ENCODE measurements around the gene CDKL1.

Gene CDKL1

GRCh38 chr14:50303744-50304471, 92.8 kb downstream of the CDKL1 start:
- H3K36me3 ChIP-seq (ENCODE audit: control insufficient read depth in 2 of 2, insufficient read depth in 1 of 2, low read length in 2 of 2), result peaks cover 21 to 30% of the 10 kb centered on the region in 2 experiments
- H3K27ac ChIP-seq (ENCODE audit: extremely low read depth, low read depth, low read length), result no peak overlapping the region
- ChIA-PET POLR2A (no interaction called here), CTCF (no interaction called here)
- no peaks in the 10 kb centered on the region for H3K9me3 ChIP-seq (ENCODE audit: control insufficient read depth, insufficient read depth, low read depth, low read length)
- no peaks in the 10 kb centered on the region for H3K4me1 ChIP-seq (ENCODE audit: control insufficient read depth, insufficient read depth, low read length)
- no peak overlapping the region for H3K4me3 ChIP-seq (ENCODE audit: low read depth, low read length)
- TF ChIP-seq ZNF645 (tag by site-specific recombination; IDR thresholded peaks at IDR 0.05) (no peak), ZNF658 (tag by site-specific recombination; IDR thresholded peaks at IDR 0.05) (no peak), SALL2 (tag by site-specific recombination; IDR thresholded peaks at IDR 0.05; ENCODE audit: borderline replicate concordance) (no peak), ZNF362 (tag by site-specific recombination; IDR thresholded peaks at IDR 0.05) (0 out of 2 replicates have a peak, but pooled peaks have one; percentile 45), ZNF175 (tag by site-specific recombination; IDR thresholded peaks at IDR 0.05) (no peak)

GRCh38 chr14:50301914-50302313, 94.8 kb downstream of the CDKL1 start:
- H3K9me3 ChIP-seq (ENCODE audit: control insufficient read depth, insufficient read depth, low read depth, low read length), result no peaks in the 10 kb centered on the region
- ChIA-PET POLR2A (interaction anchor here (0.7 kb wide), 1 partner anchor 10 kb away, joined by 3 read pairs; the partner anchor contains the start of genes DMAC2L and L2HGDH), CTCF (interaction anchor here (1.0 kb wide), 1 partner anchor 9 kb away, joined by 4 read pairs; the partner anchor contains the start of gene L2HGDH)
- no peak overlapping the region for H3K4me3 ChIP-seq (ENCODE audit: low read depth, low read length)
- no peak overlapping the region for H3K27ac ChIP-seq (ENCODE audit: extremely low read depth, low read depth, low read length)
- H3K36me3 ChIP-seq (ENCODE audit: control insufficient read depth in 2 of 2, insufficient read depth in 1 of 2, low read length in 2 of 2), result peaks cover 24 to 30% of the 10 kb centered on the region in 2 experiments
- H3K4me1 ChIP-seq (ENCODE audit: control insufficient read depth, insufficient read depth, low read length), result no peaks in the 10 kb centered on the region
- TF ChIP-seq ZNF596 (tag by site-specific recombination; IDR thresholded peaks at IDR 0.05) (no peak), PRDM10 (tag by site-specific recombination; IDR thresholded peaks at IDR 0.05) (no peak), ZNF776 (tag by site-specific recombination; IDR thresholded peaks at IDR 0.05; ENCODE audit: borderline replicate concordance) (no peak), ZNF513 (tag by site-specific recombination; IDR thresholded peaks at IDR 0.05) (no peak), FEZF1 (tag by site-specific recombination; IDR thresholded peaks at IDR 0.05) (no peak), ZNF843 (tag by site-specific recombination; IDR thresholded peaks at IDR 0.05) (no peak), ZNF514 (tag by site-specific recombination; IDR thresholded peaks at IDR 0.05) (no peak), ZNF585B (tag by site-specific recombination; IDR thresholded peaks at IDR 0.05) (no peak), ZNF660 (tag by site-specific recombination; IDR thresholded peaks at IDR 0.05) (no peak), ZNF768 (tag by site-specific recombination; IDR thresholded peaks at IDR 0.05) (no peak), ZNF335 (tag by site-specific recombination; conservative IDR thresholded peaks at IDR 0.05) (no peak), ZNF37A (tag by site-specific recombination; IDR thresholded peaks at IDR 0.05) (no peak), KLF8 (tag by site-specific recombination; IDR thresholded peaks at IDR 0.05) (no peak), ZBTB44 (tag by site-specific recombination; IDR thresholded peaks at IDR 0.05) (no peak), ZNF175 (tag by site-specific recombination; IDR thresholded peaks at IDR 0.05) (no peak), ZXDB (tag by site-specific recombination; IDR thresholded peaks at IDR 0.05) (no peak), ZNF157 (tag by site-specific recombination; IDR thresholded peaks at IDR 0.05) (no peak), ZSCAN5A (tag by site-specific recombination; IDR thresholded peaks at IDR 0.05) (no peak)

All from HEK293 (cell line).